Astrocyte of the spinal cord (primary cell): Measurements from ENCODE around the gene KLK10.

Source experiments
- DNase-seq: peaks from one replicate; pipeline ENCODE4 v3.0.0; 2011; ENCODE audit warnings: low read depth, low spot score
- H3K4me3 ChIP-seq: 2 replicates; pipeline ENCODE4 v1.5.1; 2011; ENCODE audit warnings: low read depth, mild to moderate bottlenecking, low read length, moderate library complexity
- in situ Hi-C: cut with HindIII; loops from 2 replicates; pipeline ENCODE4 v1.10.0; 2017; ENCODE audit warnings: low sequenced_read_pairs
- TF ChIP-seq, protein P1 (sequence below): IDR thresholded peaks from 2 replicates; pipeline ENCODE4 v1.5.1; 2012; ENCODE audit warnings: low read depth, mild to moderate bottlenecking, low read length, inconsistent platforms

Gene KLK10

DNA sequence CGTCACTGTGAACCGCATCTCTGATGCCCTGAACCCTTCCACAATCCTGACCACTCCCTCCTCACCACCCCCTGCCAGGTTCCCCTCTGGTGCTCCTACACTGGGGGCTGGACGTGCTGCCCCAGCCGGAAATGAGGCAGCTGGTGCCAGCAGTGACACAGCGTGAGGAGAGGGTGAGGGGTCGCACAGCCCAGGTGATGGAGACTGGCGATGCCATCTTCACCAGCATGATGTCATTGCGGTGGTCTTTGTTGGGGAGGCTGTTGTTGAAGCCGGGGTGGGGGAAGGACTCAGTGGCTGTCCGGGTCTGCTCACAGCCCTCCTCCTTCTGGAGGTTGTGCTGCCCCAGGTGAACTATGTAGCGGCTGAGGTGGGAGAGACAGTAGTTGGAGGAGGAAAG is 4.4 kb upstream of the KLK10 start:
- no peak overlapping the region for H3K4me3 ChIP-seq
- in situ Hi-C loops = no loop called here
- TF ChIP-seq, protein P1, sequence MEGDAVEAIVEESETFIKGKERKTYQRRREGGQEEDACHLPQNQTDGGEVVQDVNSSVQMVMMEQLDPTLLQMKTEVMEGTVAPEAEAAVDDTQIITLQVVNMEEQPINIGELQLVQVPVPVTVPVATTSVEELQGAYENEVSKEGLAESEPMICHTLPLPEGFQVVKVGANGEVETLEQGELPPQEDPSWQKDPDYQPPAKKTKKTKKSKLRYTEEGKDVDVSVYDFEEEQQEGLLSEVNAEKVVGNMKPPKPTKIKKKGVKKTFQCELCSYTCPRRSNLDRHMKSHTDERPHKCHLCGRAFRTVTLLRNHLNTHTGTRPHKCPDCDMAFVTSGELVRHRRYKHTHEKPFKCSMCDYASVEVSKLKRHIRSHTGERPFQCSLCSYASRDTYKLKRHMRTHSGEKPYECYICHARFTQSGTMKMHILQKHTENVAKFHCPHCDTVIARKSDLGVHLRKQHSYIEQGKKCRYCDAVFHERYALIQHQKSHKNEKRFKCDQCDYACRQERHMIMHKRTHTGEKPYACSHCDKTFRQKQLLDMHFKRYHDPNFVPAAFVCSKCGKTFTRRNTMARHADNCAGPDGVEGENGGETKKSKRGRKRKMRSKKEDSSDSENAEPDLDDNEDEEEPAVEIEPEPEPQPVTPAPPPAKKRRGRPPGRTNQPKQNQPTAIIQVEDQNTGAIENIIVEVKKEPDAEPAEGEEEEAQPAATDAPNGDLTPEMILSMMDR = no peak
- no peak for DNase-seq

DNA sequence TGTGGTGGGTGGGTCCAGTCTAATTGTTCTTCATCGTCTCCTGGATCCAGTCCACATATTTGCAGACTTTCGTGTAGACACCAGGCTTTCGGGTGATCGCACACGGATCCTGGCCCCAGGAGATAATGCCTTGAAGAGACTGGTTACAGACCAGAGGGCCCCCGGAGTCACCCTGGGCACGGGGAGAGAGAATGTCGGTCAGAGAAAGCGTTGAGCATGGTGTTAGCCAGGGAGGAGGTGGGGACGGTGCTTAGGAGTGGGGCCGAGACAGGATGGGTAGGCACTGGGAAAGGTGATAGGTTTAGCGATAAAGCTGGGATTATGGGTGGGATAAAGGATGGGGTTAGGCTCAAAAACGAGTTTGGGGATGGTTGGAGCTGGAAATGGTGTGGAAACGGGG is 3.0 kb upstream of the KLK10 start:
- no peak for DNase-seq
- TF ChIP-seq, protein P1 = no peak
- H3K4me3 ChIP-seq = no peak overlapping the region
- in situ Hi-C loops = no loop called here

DNA sequence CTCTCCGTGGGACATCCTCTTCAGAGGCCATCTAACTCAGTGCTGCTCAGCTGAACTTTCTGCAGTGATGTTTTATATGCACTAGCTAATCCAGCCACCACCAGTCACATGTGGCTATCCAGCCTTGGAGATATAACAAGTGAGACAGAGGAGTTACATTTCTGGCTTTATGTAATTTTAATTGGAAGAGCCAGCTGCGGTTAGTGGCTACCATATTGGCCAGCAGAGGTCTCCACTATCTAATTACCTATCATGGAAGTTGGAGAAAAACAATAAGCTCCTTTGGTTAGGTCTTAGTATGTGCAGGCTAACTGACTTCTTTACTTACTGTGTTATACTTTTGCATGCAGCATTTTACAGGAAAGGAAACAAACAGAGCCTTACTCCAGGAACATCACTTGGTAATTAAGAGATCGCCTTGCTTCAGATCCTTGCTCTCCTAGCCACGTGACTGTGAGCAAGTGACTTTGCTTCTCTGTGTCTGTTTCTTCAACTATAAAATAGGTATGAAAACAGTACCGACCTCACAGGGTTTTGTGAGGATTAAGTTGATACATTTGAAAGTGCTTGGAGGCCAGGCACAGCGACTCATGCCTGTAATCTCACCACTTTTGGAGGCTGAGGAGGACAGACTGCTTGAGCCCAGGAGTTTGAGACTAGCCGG is 1.6 kb upstream of the KLK10 start:
- in situ Hi-C loops = no loop called here
- DNase-seq = peak; percentile 25
- TF ChIP-seq, protein P1 = peak; percentile 61
- no peak overlapping the region for H3K4me3 ChIP-seq

DNA sequence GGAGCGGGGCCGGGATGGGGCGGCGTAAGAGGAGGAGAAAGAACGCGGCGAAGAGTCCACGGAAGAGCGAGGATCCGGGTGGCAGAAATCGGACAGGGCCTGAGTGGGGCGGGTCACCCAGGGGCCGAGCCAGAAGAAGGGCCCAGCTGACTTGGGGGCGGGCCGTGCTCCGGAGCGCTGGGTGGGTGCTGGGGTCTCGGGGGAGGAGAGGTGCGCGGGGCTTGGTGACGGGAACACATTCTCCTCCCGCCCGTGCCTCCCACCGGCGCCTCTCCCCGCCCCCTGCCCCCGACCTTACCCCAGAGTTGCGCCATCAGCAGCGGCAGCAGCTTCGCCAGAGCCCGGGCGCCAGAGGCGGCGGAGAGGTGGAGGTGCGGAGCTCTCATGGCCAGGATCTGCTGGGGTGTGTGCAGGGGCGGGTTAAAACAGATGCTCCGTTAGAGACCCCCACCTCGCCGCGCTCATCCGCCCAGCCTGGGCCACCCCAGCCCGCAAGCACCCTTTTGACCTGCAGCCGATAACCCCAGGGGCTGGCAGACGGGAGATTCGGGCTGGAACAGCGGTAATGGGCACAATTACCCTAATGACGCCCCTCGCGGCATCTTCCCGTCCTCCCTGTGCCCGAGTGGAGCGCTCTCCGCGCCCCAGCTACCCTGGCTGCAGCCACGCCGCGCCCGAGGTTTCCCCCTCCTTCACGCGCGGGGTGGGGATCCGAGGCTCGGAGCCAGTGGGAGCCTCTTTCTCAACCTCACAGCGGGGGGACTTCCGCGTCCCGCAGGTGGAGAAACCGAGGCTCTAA is 565 bp downstream of the KLK10 start:
- TF ChIP-seq, protein P1 = no peak
- DNase-seq = no peak
- no peak overlapping the region for H3K4me3 ChIP-seq
- in situ Hi-C loops = no loop called here

GRCh38 chr19:51016798-51017683 is 2.5 kb downstream of the KLK10 start:
- DNase-seq = no peak
- no peak overlapping the region for H3K4me3 ChIP-seq
- in situ Hi-C loops = no loop called here
- TF ChIP-seq, protein P1 = peak; percentile 37

DNA sequence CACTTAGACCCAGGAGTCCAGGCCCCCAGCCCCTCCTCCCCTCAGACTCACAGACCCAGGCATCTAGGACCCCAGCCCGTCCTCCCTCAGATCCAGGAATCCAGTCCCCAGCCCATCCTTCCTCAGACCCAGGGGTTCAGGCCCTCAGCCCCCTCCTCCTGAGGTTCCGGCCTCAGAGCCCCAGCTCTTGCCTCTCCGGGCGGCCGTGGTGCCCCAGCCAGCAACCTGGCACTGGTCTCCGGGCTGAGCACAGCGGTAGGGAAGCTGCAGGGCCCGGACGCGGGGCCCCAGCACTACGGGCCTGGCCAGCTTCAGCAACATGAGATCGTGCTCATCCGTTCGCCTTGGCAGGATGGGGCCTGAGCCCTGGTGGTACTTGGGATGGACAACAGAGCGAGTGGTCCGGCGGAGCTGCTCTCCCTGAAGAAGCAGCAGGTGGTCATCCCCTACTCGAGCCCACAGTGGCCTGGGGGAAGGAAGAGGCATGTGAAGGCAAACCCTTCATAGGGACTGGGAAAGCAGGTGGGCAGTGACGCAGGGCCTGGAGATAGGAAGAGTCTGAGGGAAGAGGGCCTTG is 3.7 kb downstream of the KLK10 start:
- no peak for DNase-seq
- TF ChIP-seq, protein P1 = no peak
- H3K4me3 ChIP-seq = no peak overlapping the region
- in situ Hi-C loops = no loop called here
